ENCODE results near the gene SCNN1A. TPM values are rescaled to one million over a fixed set of nuclear protein-coding genes. Genes with fewer than 3 reads are reported as not detected.

Gene SCNN1A
- total RNA-seq, 1 donor = under 0.01 TPM

DNA sequence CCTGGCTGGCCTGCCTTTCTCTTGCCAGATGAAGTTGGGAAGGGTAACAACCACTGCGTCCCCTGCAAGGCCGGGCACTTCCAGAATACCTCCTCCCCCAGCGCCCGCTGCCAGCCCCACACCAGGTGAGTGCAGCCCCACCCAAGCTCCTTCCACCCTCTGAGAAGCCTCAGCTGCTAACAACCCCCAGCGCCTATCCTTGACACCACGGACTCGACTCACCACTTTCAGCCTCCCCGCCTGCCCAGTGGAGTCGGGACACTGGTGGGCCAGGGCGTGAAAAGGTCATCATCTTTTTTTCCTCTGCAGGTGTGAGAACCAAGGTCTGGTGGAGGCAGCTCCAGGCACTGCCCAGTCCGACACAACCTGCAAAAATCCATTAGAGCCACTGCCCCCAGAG is 10.7 kb upstream of the SCNN1A start:
- DNase-seq (ENCODE audit: low read depth) = no peak
- TF ChIP-seq, protein P1, sequence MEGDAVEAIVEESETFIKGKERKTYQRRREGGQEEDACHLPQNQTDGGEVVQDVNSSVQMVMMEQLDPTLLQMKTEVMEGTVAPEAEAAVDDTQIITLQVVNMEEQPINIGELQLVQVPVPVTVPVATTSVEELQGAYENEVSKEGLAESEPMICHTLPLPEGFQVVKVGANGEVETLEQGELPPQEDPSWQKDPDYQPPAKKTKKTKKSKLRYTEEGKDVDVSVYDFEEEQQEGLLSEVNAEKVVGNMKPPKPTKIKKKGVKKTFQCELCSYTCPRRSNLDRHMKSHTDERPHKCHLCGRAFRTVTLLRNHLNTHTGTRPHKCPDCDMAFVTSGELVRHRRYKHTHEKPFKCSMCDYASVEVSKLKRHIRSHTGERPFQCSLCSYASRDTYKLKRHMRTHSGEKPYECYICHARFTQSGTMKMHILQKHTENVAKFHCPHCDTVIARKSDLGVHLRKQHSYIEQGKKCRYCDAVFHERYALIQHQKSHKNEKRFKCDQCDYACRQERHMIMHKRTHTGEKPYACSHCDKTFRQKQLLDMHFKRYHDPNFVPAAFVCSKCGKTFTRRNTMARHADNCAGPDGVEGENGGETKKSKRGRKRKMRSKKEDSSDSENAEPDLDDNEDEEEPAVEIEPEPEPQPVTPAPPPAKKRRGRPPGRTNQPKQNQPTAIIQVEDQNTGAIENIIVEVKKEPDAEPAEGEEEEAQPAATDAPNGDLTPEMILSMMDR (IDR thresholded peaks at IDR 0.05; ENCODE audit: insufficient read depth, low read depth, low read length) = no peak
- H3K4me3 ChIP-seq (ENCODE audit: low read depth, low read length) = peak overlapping the region; percentile 3

DNA sequence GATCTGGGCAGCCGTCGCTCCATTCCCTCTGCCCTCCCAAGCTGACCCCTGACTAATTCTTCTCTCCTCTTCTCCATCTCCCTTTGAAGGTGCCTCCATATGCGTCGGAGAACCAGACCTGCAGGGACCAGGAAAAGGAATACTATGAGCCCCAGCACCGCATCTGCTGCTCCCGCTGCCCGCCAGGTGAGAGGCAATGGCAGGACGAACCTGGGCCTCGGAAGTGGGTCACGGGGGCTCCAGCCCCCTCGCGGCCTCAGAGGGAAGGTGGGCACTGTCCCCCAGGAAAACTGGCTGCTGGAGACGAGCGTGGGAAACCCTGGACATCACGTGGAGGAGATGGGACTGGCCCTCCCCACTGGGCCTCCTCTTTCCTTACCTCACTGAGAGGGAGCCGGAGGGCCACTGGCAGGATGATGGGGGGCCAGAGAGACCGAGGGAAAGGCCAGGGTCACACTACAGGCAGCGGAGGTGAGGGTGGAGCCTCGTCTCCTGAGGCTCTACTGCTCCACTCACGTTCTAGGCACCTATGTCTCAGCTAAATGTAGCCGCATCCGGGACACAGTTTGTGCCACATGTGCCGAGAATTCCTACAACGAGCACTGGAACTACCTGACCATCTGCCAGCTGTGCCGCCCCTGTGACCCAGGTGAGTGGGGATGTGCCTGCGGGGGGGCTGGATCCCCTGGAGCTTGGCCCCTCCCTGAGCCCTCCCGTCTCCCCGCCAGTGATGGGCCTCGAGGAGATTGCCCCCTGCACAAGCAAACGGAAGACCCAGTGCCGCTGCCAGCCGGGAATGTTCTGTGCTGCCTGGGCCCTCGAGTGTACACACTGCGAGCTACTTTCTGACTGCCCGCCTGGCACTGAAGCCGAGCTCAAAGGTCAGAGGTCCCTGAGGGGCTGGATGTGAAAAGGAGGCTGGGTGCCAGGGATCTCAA is 9.4 kb upstream of the SCNN1A start:
- peak overlapping the region; percentile 81 for H3K4me3 ChIP-seq (ENCODE audit: low read depth, low read length)
- peak; percentile 36 for DNase-seq (ENCODE audit: low read depth)
- TF ChIP-seq, protein P1 (IDR thresholded peaks at IDR 0.05; ENCODE audit: insufficient read depth, low read depth, low read length) = no peak

DNA sequence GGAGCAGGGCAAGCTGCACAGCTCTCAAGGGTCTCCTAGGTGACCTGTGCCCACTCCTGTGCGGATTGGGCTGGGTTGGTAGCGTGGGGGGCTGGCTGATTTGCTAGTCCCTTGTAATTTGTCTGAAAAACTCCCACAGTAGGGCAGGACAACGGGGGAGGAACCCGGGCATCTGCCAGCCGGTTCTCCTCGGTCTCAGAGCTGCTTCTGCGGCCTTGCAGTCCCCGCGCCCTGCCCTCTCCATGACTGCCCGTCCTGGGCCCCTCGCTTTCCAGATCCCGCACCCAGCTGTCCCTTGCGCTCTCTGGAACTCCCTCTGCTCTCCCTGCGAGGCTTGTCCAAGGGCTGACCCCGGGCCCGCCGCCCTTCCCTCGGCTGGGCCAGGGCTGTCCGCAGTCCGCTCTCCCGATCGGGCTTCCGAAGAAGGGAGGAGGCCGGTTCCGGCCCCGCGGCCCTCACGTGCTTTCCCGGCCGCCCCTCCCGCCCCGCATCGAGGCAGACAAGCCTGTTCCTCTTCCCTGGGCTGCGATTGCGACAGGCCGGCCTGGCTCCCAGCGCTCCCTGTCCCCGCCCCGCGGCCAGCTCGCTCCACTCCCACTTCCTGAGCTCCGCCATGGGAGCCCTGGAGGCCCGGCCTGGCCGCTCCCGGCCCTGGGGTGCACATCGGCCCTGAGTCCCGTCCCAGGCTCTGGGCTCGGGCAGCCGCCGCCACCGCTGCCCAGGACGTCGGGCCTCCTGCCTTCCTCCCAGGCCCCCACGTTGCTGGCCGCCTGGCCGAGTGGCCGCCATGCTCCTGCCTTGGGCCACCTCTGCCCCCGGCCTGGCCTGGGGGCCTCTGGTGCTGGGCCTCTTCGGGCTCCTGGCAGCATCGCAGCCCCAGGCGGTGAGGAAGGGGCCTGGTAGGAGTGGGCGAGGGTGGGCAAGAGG is 8.5 kb upstream of the SCNN1A start, which contains the start of gene LTBR:
Gene LTBR (plus strand): TSS at position 591 of the 927 bp plus-strand sequence. CDS start 197 bp downstream, at position 788.
- peak within 1 kb of the TSS; percentile 81 for H3K4me3 ChIP-seq (ENCODE audit: low read depth, low read length)
- TF ChIP-seq, protein P1 (IDR thresholded peaks at IDR 0.05; ENCODE audit: insufficient read depth, low read depth, low read length) = no peak
- peak; percentile 97 for DNase-seq (ENCODE audit: low read depth)

DNA sequence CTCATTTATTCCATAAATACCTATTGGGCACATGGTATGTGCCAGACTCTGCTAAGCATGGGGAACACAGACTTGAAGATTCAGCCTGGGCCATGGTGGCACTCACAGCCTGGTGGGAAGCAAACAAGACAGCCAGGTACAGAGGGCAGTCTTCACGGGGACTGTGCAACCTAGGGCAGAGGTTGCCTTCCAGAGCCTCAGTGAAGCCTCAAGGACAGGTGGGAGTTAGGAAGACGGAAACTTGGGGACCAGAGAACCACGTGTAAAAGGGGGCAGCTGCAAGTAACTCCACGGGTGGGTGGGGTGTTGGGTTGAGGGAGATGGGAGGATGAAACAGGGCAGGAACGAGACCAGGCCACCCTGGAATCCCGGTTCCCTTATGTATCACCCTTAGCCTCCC is 7.6 kb upstream of the SCNN1A start:
- no peak for DNase-seq (ENCODE audit: low read depth)

DNA sequence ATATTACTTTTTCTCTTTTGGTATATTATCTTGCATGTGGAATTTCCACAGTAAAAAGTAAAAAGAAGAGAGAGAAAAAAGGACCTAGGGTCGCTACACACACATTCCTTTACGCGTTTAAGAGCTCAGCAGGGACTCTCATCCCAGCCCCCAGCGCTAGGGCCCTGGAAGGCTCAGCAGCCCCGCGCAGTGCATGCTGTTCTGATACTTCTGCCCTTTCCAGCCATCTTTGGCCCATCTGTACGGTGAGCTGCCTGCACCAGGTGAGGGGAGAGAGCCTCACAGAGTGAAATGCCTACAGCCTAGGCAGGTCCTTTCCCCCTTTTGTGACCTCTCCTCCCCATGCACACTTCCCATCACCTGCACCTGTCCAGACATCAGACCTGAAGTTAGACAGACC is 7.0 kb upstream of the SCNN1A start:
- H3K4me3 ChIP-seq (ENCODE audit: low read depth, low read length) = no peak overlapping the region
- TF ChIP-seq, protein P1 (IDR thresholded peaks at IDR 0.05; ENCODE audit: insufficient read depth, low read depth, low read length) = no peak
- no peak for DNase-seq (ENCODE audit: low read depth)

More for the DNA sequence above, 7.6 kb upstream of the SCNN1A start:
- H3K4me3 ChIP-seq (ENCODE audit: low read depth, low read length) = no peak overlapping the region
- TF ChIP-seq, protein P1 (IDR thresholded peaks at IDR 0.05; ENCODE audit: insufficient read depth, low read depth, low read length) = no peak

Data from fibroblast of villous mesenchyme (primary cell).